ENCODE data around the gene GLP1R. TPM values are rescaled to one million over a fixed set of nuclear protein-coding genes. Genes with fewer than 3 reads are reported as not detected.
"Not testable (repeated sequence)": the region's sequence is repeated elsewhere in the genome, so short reads cannot be mapped to it uniquely, and the experiment has no call there.

GLP1R gene
- total and polyA plus RNA-seq, 8 donors, result 3.4 to 9.7 (median 5.7) TPM

DNA sequence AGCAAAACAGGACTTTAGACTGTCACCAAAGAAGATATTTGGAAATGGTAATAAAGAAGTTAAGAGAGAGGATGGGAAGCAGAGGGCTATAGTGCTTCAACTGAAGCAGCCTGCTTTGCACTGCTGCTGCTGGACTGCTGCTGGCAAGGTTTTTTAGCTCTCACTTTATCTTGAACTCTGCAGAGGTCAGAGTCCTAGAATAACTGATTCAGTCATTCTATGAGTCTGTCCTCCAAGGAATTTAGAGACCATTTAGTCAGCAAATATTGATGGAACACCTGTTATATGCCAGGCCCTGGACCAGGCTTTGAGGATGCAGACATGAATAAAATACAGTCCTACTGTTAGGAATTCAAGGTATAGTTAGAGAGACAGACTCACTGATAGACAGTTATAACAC lies 75.5 kb downstream of the GLP1R start:
- intact Hi-C loops (cut with DNase I), result no loop called here
- ATAC-seq (no peak), DNase-seq (no peak), FAIRE-seq (no peak)
- no peaks in the 10 kb centered on the region for H3K4me1 ChIP-seq
- TF ChIP-seq, protein P1, sequence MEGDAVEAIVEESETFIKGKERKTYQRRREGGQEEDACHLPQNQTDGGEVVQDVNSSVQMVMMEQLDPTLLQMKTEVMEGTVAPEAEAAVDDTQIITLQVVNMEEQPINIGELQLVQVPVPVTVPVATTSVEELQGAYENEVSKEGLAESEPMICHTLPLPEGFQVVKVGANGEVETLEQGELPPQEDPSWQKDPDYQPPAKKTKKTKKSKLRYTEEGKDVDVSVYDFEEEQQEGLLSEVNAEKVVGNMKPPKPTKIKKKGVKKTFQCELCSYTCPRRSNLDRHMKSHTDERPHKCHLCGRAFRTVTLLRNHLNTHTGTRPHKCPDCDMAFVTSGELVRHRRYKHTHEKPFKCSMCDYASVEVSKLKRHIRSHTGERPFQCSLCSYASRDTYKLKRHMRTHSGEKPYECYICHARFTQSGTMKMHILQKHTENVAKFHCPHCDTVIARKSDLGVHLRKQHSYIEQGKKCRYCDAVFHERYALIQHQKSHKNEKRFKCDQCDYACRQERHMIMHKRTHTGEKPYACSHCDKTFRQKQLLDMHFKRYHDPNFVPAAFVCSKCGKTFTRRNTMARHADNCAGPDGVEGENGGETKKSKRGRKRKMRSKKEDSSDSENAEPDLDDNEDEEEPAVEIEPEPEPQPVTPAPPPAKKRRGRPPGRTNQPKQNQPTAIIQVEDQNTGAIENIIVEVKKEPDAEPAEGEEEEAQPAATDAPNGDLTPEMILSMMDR (IDR thresholded peaks at IDR 0.05), result no peak
- H3K9me3 ChIP-seq, result no peaks in the 10 kb centered on the region
- H3K36me3 ChIP-seq, result no peaks in the 10 kb centered on the region
- H3K27me3 ChIP-seq, result no peaks in the 10 kb centered on the region
- H3K27ac ChIP-seq, result no peak overlapping the region
- no peak overlapping the region for H3K4me3 ChIP-seq

DNA sequence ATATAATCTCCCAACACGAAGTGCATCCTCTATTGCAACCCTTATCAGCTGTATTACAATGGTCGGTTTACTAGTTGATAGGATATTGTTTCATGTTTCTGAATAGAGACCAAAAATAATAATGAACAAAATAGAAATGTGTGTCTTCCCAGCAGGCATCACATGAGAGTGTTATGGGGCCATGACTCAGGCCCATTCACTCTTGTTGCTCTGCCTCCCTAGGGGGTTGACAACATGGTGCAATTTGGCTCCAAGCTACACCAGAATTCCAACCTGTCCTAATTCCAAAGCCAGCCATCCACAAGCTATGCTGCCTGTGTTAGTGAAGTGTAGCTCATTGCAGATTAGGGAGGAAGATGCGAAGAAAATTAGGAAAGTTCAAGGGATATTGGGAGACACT lies 79.5 kb downstream of the GLP1R start:
- WGBS, 2 donors, result 74 to 80% methylated on average over 3 of the region's 3 CpGs
- Histone ChIP-seq H3K4me3 (no peak overlapping the region), H3K27me3 (no peaks in the 10 kb centered on the region), H3K9me3 (no peaks in the 10 kb centered on the region), H3K27ac (no peak overlapping the region), H3K36me3 (no peaks in the 10 kb centered on the region), H3K4me1 (no peaks in the 10 kb centered on the region)
- FAIRE-seq (no peak), ATAC-seq (peak in 1 of 4 donors; percentile 56), DNase-seq (no peak)
- intact Hi-C loops (cut with DNase I), result no loop called here
- TF ChIP-seq, protein P1 (IDR thresholded peaks at IDR 0.05), result no peak

DNA sequence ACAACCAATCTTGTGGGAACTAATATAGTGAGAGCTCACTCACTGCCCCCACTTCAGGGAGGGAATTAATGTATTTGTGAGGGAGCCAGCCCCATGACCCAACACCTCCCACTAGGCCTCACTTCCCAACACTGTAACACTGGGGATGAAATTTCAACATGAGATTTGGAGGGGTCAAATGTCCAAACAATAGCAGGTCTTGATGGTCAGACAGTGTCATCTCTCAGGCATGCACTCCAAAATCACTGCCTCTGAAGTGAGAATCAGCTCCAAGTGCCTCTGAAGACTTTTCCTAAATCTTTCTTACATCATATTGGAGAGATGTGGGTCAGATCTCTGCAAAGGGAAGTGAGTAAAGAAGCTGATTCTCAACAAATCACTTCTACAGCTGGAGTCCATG lies 80.3 kb downstream of the GLP1R start:
- no peak overlapping the region for H3K27ac ChIP-seq
- DNase-seq (no peak), ATAC-seq (no peak), FAIRE-seq (no peak)
- H3K9me3 ChIP-seq, result no peaks in the 10 kb centered on the region
- no peaks in the 10 kb centered on the region for H3K4me1 ChIP-seq
- no peaks in the 10 kb centered on the region for H3K27me3 ChIP-seq
- intact Hi-C loops (cut with DNase I), result no loop called here
- TF ChIP-seq, protein P1 (IDR thresholded peaks at IDR 0.05), result no peak
- no peak overlapping the region for H3K4me3 ChIP-seq
- H3K36me3 ChIP-seq, result no peaks in the 10 kb centered on the region

DNA sequence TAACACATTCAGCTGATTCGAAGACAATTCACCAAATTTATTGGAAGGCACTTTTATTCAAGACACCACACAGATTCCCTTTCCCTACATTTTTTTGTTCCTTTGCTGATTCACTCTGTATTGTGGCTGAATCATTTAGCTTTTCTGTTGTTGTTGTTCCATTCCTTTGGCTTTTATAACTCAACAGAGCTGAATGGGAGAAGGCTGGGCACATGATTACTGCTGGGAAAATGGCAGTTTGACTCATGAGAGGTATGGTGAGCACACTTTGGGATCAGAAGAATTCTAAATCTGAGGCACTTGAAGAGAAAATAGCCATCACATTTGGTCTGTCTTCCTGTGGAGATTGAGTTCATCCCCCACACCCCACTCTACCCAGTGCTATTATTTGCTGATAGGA lies 82.1 kb downstream of the GLP1R start:
- no peak overlapping the region for H3K27ac ChIP-seq
- WGBS, 2 donors, result 88 to 90% methylated on average over 1 of the region's 1 CpG
- DNase-seq (no peak), FAIRE-seq (no peak), ATAC-seq (no peak)
- H3K4me1 ChIP-seq, result no peaks in the 10 kb centered on the region
- no peaks in the 10 kb centered on the region for H3K9me3 ChIP-seq
- no peaks in the 10 kb centered on the region for H3K36me3 ChIP-seq
- TF ChIP-seq, protein P1 (IDR thresholded peaks at IDR 0.05), result no peak
- intact Hi-C loops (cut with DNase I), result no loop called here
- no peak overlapping the region for H3K4me3 ChIP-seq
- H3K27me3 ChIP-seq, result no peaks in the 10 kb centered on the region

DNA sequence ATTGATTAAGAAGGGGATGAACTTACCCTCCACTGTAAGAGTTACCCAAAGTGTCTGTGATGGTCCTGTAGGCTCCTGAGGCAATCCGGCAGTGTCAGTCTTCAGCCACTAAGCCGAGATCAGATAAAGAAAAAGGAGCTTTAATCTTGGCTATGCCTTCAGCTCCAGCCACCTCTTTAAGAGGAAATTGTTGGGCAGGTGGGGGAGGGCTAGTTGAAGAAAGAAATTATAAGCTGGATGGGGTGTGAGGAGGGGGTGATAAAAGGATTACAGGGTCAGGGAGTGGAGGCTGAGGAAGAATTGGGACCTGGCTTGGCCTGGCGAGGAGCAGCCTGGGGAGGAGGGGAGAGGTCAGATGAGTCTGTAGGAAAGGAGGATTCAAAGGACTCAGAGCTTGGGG lies 86.2 kb downstream of the GLP1R start:
- FAIRE-seq; H3K4me3 ChIP-seq; H3K9me3 ChIP-seq; H3K27ac ChIP-seq; ATAC-seq; H3K4me1 ChIP-seq; DNase-seq; H3K36me3 ChIP-seq; H3K27me3 ChIP-seq; intact Hi-C loops (cut with DNase I): not testable (repeated sequence)
- 69 to 72% methylated on average over 3 of the region's 3 CpGs for WGBS, 2 donors

DNA sequence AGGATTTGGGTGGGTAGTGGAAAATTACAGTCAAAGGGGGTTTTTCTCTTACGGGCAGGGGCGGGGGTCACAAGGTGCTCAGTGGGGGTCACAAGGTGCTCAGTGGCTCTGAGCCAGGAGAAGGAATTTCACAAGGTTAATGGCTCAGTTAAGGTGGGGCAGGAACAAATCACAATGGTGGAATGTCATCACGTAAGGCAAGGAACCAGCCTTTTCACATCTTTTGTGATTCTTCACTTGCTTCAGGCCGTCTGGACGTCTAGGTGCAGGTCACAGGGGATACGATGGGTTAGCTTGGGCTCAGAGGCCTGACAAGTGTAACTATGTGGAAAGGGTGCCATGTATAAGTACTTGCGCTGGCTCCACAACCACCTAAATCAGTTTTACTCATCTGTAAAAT lies 87.6 kb downstream of the GLP1R start:
- DNase-seq; H3K27ac ChIP-seq; H3K9me3 ChIP-seq; ATAC-seq; H3K27me3 ChIP-seq; intact Hi-C loops (cut with DNase I); H3K4me3 ChIP-seq; H3K4me1 ChIP-seq; H3K36me3 ChIP-seq; FAIRE-seq: not testable (repeated sequence)
- WGBS, 2 donors, result 52 to 64% methylated on average over 7 of the region's 7 CpGs
